ENCODE measurements around the gene ARID3A.

GRCh38 chr19:941292-942132, 15.7 kb downstream of the ARID3A start:
- TF ChIP-seq, protein P1, sequence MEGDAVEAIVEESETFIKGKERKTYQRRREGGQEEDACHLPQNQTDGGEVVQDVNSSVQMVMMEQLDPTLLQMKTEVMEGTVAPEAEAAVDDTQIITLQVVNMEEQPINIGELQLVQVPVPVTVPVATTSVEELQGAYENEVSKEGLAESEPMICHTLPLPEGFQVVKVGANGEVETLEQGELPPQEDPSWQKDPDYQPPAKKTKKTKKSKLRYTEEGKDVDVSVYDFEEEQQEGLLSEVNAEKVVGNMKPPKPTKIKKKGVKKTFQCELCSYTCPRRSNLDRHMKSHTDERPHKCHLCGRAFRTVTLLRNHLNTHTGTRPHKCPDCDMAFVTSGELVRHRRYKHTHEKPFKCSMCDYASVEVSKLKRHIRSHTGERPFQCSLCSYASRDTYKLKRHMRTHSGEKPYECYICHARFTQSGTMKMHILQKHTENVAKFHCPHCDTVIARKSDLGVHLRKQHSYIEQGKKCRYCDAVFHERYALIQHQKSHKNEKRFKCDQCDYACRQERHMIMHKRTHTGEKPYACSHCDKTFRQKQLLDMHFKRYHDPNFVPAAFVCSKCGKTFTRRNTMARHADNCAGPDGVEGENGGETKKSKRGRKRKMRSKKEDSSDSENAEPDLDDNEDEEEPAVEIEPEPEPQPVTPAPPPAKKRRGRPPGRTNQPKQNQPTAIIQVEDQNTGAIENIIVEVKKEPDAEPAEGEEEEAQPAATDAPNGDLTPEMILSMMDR (IDR thresholded peaks at IDR 0.05), result no peak
- no peak for TF ChIP-seq POLR2A (IDR thresholded peaks at IDR 0.05)
